GM10847 (cell line): ENCODE data around the gene PRSS57.

Experiments
- POLR2A ChIP-seq: IDR thresholded peaks from 2 replicates; pipeline ENCODE4 v1.6.1; 2011; ENCODE audit not compliant: insufficient read length; ENCODE audit errors: extremely low read depth

The PRSS57 gene

DNA sequence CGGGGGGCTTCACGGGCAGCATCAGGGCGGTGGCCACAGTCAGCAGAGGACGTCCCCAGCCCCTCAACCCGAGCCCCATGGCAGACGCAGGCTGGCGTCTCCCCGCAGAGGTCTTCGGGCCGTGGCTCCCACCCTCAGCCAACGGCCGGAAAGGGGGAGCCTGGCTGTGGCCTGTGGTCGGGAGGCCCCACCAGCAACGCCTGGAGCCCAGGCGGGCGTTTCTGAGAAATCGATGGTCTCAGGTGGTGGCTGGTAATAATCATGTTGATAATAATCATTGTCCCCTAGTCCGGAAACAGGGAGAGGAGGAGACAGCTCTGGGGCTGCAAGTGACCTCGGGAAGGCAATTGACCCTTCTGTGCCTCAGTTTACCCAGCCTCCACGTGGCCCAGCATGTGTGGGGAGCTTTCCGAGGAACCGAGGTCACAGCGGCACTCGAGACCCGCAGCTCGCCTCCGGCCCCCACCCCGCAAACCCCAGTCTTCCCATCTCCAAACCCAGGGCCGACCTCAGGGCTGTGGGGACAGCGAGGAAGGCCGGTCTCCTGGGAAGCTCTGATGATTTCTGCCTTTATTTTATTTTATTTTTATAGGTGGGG, at the start of gene PRSS57:
Gene PRSS57, minus strand, starts transcription at position 101 of the 598 bp plus-strand sequence. Its CDS starts 22 bp downstream, at position 79.
- no peak for TF ChIP-seq POLR2A

DNA sequence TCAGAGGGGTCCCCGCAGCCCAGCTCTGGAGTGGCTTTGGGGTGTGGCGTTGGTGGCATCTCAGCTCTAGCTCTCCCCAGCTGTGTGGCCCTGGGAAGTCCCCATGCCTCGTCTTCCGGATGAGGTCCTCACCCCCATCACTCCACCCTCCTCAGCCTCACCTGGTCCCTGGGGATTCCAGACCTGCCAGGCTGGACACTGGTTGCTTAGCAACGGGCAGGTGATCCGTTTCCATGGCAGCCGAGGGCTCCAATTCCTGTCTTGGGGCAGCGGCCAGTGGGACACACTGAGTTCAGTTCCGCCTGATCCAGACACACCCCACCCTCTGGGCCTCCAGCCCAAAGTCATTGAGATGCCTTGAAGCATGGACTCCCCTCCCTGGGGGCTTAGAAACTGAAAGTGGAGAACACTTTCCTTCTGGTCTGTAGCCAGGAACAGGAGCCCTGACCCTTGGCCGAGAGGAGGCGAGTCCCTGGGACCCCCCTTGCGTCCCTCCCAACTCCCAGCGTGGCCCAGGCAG, 48.0 kb upstream of the PRSS57 start:
- TF ChIP-seq POLR2A = no peak

DNA sequence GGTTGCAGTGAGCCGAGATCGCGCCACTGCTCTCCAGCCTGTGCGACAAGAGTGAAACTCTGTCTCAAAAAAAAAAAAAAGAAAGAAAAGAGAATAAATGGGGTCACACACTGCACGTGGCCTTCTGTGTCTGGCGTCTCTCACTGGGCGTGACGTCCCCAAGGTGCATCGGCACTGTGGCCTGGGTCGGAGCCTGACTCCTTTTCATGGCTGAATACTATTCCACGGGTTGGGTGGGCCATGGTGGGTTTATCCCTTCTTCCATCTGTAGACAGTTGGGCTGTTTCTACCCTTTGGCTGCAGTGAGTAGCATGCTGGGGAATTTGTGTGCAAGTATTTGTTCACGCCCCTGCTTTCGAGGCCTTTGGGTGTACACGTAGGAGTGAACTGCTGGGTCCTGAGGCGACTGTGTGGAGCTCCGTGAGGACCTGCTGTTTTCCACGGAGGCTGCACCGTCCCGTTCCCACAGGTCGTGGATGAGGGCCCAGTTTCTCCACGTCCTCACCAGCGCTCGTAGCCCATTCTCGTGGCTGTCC, 47.4 kb upstream of the PRSS57 start:
- TF ChIP-seq POLR2A = no peak

DNA sequence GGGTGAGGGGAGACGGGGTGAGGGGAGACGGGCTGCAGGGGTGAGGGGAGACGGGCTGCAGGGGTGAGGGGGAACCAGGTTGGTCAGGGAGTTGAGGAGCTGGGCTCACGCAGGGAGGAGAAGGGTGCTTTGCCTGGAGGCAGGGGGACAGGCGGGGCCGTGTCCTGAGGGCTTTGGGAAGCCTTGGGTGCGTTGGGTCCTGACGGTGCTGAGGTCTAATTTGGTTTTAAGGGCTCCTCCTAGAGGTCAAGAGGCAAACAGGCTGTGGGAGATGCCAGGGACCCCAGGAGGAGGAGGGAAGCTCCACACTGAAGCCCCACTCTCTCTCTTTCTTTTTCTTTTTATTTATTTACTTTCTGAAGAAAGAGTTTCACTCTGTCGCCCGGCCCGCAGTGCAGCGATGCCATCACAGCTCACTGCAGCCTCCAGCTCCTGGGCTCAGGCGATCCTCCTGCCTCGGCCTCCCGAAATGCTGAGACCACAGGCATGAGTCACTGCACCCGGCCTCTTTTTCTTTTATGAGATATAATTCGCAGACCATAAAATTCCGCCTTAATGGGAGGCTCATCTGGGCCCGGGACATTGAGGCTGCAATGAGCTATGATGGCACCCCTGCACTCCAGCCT, 46.4 kb upstream of the PRSS57 start:
- TF ChIP-seq POLR2A = no peak

DNA sequence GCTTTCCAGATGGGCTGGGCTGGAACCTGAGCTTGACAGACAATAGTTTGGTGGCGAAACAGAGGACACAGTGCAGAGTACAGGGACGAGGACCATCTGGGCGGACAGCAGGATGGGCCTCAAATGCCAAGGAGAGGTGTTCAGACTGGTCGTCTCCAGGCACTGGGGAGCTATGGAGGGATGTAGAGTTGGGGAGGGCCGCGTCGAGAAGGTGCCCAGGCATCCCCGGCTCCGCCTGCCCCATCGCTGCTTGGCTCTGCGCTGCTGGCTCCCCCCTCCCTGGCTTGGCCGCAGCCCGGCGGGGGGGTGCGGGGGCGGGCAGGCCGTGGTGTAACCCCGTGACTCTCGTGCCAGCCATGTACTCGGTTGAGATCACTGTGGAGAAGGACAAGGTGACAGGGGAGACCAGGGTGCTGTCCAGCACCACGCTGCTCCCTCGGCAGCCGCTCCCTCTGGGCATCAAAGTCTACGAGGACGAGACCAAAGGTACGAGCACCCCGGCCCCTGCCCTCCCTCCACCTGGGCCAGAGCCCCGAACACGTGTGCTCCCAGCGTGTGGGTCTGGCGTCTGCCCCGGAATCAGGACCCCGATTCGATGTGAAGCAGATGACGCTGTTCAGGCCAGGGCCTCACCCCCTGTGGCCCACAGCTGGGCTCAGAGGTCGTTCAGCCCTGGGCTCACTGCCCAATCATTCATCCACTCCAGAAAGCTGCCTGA, 44.9 kb upstream of the PRSS57 start:
- no peak for TF ChIP-seq POLR2A

DNA sequence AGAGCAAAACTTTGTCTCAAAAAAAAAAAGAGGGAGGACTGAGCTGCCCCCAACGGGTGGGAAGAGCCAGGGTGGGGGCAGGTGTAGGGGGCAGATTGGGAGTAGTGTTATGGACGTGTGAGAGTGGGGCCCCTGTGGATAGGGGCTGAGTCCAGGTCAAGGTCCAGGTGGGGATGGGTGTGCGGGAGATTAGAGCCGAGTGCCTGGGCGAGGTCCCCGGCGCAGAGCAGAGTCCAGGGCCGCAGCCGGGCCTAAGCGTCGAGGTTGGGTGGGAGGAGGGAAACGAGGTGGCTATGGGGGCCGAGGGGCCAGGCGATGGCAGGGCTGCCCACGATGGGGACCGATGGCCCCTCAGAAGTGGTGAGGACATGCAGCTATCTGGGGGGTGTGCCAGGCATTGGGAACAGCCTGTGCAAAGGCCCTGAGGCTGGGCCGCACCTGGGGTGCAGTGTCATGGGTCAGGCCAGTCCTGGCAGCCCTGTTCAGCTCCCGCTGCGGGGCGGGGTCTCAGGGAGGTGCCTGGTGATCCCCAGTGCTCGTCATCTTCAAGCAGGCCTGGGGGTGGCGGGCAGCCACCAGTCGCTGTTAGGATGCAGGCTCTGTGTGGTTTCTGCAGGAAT, 43.4 kb upstream of the PRSS57 start:
- TF ChIP-seq POLR2A = no peak

DNA sequence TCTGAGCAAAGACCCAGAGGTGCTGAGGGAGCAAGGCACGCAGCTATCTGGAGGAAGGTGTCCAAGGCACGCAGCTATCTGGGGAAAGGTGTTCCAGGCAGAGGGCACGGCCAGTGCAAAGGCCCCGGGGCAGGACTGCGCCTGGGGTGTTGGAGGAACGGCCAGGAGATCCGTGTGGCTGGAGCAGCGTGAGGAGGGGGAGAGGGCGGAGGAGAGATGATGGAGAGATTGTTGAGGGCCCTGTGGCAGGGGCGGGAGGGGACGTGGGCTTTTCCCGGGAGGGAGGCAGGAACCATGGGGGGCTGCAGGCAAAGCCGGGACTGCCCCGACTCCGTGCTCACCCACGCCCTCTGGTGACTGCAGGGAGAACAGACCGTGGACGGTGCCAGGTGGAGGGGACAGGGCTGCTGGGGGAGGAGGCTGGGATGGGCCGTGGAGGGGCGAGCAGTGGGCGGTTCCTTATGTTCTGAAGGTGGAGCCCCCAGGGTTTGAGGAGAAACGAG, 42.4 kb upstream of the PRSS57 start:
- TF ChIP-seq POLR2A = no peak

DNA sequence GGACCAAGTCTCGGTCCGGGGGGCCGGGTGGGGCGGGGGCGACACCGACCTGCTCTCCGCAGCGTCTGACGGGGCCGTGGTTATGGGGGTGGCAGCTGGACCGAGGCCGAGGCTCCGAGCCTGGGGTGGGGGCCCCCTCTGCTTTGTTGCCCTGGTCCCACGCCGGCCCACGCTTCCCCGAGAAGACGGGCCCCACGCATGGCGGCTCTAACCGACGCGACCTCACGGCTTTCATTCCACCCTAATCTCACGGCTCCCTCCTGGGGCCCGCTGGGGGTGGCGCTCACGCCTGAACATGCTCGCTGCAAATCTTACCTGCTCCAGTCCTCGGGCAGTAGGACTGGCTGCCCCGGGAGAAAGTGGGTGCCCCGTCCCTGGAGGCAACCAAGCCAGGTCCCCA, 40.9 kb upstream of the PRSS57 start:
- no peak for TF ChIP-seq POLR2A

DNA sequence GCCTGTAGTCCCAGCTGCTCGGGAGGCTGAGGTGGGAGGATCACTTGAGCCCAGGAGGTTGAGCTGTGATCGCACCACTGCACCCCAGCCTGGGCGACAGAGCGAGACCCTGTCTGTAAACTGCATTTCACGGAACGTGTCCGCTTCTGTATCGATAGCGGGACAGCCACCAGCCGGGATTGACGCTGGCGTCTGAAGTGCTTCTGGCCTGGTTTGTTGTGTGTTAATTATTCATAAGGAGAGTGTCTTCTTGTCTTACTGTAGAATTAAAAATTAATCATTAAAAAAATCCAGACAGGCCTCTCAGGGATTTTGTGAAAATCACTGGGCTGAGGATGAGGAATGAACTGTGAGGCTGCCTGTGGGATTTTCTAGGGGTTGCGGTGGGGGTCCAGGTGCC, 39.5 kb upstream of the PRSS57 start:
- TF ChIP-seq POLR2A = no peak

DNA sequence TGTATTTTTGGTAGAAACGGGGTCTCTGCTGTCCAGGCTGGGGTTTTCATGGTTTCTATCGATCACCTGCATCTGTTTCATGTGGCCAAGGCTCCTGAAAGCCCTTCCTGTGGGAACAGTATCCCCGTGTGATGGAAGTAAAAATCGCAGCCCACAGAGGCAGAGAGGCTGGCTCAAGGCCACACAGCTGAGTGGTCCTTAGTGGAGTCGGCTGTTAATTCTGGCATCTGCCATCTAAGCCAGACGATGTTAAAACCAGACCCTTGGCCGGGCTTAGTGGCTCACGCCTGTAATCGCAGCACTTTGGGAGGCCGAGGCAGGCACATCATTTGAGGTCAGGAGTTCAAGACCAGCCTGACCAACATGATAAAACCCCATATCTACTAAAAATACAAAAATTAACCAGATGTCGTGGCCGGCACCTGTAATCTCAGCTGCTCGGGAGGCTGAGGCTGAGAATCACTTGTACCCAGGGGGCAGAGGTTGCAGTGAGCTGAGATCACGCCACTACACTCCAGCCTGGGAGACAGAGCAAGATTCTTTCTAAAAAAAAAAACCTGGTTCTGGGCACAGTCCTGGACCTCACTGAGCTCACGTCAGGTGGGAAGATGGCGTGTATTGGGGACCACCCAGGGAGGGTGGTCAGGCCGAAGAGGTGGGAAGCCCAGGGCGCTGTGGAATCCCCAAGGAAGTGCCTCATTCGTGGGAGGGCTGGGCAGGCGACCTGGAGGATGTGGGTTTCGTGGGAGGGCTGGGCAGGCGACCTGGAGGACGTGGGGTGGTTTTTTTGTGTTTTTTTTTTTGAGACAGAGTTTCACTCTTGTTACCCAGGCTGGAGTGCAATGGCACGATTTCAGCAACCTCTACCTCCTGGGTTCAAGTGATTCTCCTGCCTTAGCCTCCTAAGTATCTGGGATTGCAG, 37.2 kb upstream of the PRSS57 start:
- TF ChIP-seq POLR2A = no peak

DNA sequence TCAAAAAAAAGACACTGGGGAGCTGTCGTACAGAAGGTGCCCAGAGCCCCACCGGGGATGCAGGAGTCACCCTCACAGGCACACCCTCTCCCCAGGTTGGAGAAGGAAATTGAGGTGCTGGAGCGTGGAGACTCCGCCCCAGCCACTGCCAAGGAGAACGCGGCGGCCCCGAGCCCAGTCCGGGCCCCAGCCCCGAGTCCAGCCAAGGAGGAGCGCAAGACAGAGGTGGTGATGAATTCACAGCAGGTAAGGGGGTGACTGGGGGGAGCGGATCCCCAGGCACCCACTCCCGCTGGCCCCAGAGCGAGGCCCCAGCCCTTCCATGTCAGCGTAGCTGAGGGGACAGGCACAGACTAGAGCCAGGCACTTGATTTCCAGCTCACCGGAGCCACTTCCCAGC, 35.7 kb upstream of the PRSS57 start:
- no peak for TF ChIP-seq POLR2A

DNA sequence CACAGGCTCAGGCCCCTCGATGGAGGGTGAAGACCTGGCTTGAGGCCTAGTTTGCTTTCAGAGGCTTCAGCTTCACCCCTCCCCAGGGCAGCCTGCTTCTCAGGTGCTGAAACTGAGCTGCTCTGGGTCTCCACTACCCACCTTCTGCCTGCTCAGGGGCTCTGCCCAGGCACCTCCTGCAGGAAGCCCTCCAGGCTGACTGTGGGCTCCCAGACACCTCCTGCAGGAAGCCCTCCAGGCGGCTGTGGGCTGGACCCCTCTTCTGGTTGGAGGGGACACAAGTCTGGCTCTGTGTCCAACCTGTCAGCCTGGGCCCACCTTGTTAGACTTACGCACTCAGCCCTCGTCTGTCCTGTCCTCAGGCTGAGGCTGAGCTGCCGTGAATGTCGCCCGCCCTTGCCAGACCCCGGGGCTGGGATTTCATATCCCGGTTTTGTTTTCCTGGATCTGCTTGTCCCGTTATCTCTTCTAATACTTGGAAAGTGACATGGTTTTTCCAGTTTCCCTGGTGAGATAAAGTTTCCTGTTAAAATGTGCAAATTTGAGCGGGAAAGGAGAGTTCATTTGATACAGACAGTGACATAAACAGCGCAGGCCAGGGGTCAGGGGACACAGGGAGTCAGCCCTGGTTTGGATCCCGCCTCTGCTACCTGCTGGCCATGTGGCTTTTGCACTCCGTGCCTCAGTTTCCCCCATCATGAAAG, 34.9 kb upstream of the PRSS57 start:
- no peak for TF ChIP-seq POLR2A

DNA sequence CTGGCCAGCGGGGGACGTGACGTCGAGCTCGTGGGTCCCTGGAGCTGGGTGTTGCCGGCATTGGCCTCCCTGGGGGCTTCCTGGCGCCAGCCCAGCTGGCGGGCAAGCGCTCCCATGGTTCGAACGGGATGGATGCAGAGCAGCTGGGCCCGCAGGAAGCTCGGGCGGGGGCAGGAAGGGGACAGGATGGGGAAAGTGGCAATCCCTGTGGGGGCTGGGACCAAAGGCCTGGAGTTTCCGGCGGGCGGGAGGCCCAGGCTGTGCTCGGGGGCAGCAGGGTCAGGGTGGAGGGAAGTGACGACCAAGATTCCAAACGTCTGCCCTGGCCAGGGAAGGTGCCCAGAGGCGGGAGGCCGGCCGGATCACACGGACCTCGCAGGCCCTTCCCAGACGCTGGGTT, 32.8 kb upstream of the PRSS57 start:
- no peak for TF ChIP-seq POLR2A
